Fibroblast of mammary gland (primary cell): ENCODE measurements around the gene SPTBN4.
"Not testable (repeated sequence)": the region's sequence is repeated elsewhere in the genome, so short reads cannot be mapped to it uniquely, and the experiment has no call there.

Experiments used
- DNase-seq: peaks from one replicate; pipeline ENCODE4 v3.0.0-alpha.2; 2010; ENCODE audit warnings: low read depth
- H3K4me3 ChIP-seq: 2 replicates; pipeline ENCODE4 v1.5.1; 2011; ENCODE audit warnings: low read depth, mild to moderate bottlenecking, low read length, moderate library complexity; ENCODE audit not compliant: control insufficient read depth
- TF ChIP-seq, protein P1 (sequence below): conservative IDR thresholded peaks from 2 replicates; pipeline ENCODE4 v1.5.1; 2011; ENCODE audit warnings: low read depth, low read length, inconsistent platforms; ENCODE audit not compliant: control insufficient read depth, insufficient read depth

SPTBN4 gene

DNA sequence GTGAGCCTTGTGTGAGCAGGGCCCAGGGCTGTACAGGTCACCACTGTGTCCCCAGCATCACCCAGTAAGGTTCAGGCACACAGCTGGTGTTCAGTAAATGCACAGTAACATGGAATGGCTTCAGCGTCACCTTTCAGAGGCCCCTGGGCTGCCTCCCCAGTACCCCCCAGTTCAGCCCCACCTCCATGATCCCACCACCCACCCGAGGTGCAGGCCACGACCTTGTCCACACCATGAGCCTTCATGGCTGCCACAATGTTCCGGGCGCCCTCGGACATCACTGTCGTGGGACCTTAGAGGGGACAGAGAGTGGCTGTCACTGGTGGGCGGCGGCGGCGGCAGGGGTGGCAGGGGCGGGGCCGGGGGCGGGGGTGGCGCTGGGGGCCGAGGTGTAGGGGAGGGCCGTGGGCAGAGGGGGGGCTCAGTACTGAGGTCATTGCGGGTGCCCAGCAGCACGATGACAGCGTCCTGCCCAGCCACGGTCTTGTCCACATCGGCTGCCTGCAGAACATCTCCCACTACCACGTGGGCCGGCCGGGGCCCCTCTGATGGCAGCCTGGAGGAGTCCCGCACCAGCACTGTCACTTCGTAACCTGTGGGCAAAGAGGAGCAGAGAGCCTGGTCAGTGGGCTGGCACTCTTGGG, 8.7 kb upstream of the SPTBN4 start:
- TF ChIP-seq, protein P1, sequence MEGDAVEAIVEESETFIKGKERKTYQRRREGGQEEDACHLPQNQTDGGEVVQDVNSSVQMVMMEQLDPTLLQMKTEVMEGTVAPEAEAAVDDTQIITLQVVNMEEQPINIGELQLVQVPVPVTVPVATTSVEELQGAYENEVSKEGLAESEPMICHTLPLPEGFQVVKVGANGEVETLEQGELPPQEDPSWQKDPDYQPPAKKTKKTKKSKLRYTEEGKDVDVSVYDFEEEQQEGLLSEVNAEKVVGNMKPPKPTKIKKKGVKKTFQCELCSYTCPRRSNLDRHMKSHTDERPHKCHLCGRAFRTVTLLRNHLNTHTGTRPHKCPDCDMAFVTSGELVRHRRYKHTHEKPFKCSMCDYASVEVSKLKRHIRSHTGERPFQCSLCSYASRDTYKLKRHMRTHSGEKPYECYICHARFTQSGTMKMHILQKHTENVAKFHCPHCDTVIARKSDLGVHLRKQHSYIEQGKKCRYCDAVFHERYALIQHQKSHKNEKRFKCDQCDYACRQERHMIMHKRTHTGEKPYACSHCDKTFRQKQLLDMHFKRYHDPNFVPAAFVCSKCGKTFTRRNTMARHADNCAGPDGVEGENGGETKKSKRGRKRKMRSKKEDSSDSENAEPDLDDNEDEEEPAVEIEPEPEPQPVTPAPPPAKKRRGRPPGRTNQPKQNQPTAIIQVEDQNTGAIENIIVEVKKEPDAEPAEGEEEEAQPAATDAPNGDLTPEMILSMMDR = no peak
- H3K4me3 ChIP-seq = no peak overlapping the region
- no peak for DNase-seq

DNA sequence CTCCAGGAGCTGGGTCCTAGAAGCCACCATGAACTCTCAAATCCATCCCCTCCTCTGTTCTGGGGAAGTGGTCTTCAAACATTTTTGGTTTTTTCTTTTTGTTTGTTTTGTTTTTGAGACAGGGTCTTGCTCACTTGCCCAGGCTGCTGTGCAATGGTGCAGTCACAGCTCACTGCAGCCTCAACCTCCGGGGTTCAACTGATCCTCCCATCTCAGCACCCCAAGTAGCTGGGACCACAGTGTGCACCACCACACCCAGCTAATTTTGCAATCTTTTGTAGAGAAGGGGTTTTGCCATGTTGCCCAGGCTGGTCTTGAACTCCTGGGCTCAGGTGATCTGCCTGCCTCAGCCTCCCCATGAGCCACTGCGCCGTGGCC, 8.2 kb upstream of the SPTBN4 start:
- no peak for DNase-seq
- no peak overlapping the region for H3K4me3 ChIP-seq
- TF ChIP-seq, protein P1 = no peak

- no peak for DNase-seq
- H3K4me3 ChIP-seq = no peak overlapping the region
- TF ChIP-seq, protein P1 = no peak
Observed at GRCh38 chr19:40460185-40460584, 6.6 kb upstream of the SPTBN4 start.

DNA sequence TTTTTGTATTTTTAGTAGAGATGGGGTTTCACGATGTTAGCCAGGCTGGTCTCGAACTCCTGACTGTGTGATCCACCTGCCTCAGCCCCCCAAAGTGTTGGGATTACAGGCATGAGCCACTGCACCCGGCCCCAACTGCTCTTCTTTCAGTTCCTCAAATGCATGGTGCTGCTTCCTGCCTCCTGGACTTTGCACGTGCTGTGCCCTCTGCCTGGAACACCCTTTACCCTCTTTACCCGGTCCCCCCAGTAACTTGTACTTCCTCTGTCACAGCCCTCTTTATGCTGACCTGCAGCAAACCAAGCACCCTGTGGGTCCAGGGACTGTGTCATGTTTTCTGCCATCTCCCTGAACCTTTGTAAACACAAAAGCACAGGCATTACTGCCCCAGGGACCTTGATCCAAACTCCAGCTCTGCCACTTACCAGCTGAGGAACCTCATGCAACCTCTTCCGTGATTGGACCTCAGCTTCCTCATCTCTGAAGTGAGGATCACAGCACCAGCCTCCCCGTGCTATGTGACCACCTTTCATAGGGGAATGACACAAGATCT, 5.1 kb upstream of the SPTBN4 start:
- TF ChIP-seq, protein P1 = no peak
- DNase-seq = no peak
- no peak overlapping the region for H3K4me3 ChIP-seq

- not testable (repeated sequence) for H3K4me3 ChIP-seq
- peak; percentile 23 for DNase-seq
Observed at GRCh38 chr19:40463587-40464037, 3.2 kb upstream of the SPTBN4 start.

DNA sequence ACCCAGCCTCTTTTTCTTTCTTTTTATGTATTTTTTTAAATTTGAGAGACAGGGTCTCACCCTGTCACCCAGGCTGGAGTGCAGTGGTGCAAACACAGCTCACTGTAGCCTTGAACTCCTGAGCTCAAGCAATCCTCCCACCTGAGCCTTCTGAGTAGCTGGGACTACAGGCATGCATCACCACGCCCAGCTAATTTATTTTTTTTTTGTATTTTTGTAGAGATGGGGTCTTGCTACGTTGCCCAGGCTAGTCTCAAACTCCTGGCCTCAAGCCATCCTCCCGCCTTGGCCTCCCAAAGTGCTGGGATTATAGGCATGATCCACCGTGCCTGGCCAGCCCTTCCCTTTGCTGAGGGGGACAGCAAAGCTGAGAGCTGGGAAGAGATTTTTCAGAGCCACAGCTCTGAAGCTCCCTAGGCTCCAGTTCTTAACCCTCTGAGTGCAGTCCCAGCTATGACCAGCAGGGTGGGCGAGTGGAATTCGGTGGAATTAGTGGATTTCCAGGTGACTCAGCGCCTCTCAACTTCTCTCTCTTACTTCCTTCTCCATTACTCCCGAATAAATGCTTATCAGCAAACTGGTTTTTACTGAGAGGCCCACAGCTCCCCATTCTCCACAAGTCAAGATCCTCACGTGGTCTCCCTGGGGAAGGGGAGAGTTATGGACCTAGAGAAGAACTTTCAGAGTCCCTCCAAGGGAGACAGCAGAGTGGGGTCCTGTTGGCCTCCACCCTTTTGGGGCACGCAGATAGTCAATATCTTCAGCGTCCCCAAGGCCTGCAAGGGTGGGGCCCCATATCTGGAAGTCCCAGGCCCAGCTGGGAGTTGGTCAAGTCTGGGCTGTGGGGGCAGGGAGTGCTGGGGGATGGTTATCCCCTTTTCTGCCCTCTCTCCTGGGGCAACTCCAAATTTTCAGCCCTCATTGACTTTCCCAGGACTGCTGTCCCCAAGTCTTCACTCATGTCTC, 2.5 kb upstream of the SPTBN4 start:
- H3K4me3 ChIP-seq = peak overlapping the region; percentile 75

More for the DNA sequence above, 2.5 kb upstream of the SPTBN4 start:
- TF ChIP-seq, protein P1 = peak; percentile 88
- peak; percentile 90 for DNase-seq
